Memory B cell (primary cell): ENCODE data around the gene SHROOM2.

ENCODE experiments used
- ATAC-seq: fragments of 150-1000 bp; cut with Tn5 transposase; 2 replicates; pipeline ENCODE4 v1.10.0; 2021; ENCODE audit warnings: low read depth, mild to moderate bottlenecking, moderate library complexity
- DNase-seq, 2 donors: peaks; one replicate each; pipeline ENCODE4 v3.0.0; 2022; ENCODE audit warnings: low spot score in 2 of 2
- H3K27ac Mint-ChIP-seq: one replicate; pipeline ENCODE4 v1.8.0; 2022; ENCODE audit warnings: mild to moderate bottlenecking, moderate library complexity, mixed read lengths
- H3K27me3 Mint-ChIP-seq: one replicate; pipeline ENCODE4 v1.8.0; 2022; ENCODE audit warnings: mixed read lengths
- H3K36me3 Mint-ChIP-seq: one replicate; pipeline ENCODE4 v1.8.0; 2022; ENCODE audit warnings: mild to moderate bottlenecking, mixed read lengths
- H3K4me1 Mint-ChIP-seq: one replicate; pipeline ENCODE4 v1.8.0; 2022; ENCODE audit warnings: mixed read lengths
- H3K4me3 Mint-ChIP-seq: one replicate; pipeline ENCODE4 v1.8.0; 2022; ENCODE audit warnings: mild to moderate bottlenecking, moderate library complexity, mixed read lengths
- H3K9me3 Mint-ChIP-seq: one replicate; pipeline ENCODE4 v1.8.0; 2022; ENCODE audit warnings: mixed read lengths

The SHROOM2 gene

DNA sequence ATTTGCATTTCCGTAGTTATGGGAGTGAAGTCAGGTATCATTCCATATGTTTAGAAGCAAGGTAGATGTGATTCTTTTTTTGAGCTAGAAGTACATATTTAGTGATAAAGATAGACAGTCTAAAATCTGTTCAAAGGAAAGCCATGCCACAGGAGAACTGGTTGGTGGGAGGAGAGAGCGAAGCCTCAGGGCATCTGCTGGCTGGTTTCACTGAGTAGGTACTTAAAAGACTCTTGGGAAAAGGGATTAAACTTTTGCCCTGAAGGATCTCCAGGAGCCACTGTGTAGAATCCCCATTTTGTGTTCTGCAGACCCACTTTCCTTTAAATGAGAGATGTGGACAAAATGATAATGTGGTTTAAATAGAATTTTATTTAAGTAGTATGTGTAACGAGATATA is 89.6 kb downstream of the SHROOM2 start:
- H3K36me3 Mint-ChIP-seq = no peaks in the 10 kb centered on the region
- peaks cover 8% of the 10 kb centered on the region for H3K27me3 Mint-ChIP-seq
- H3K9me3 Mint-ChIP-seq = no peaks in the 10 kb centered on the region
- ATAC-seq = no peak
- H3K4me1 Mint-ChIP-seq = peaks cover 3% of the 10 kb centered on the region
- DNase-seq = no peak
- no peak overlapping the region for H3K27ac Mint-ChIP-seq
- H3K4me3 Mint-ChIP-seq = no peak overlapping the region

DNA sequence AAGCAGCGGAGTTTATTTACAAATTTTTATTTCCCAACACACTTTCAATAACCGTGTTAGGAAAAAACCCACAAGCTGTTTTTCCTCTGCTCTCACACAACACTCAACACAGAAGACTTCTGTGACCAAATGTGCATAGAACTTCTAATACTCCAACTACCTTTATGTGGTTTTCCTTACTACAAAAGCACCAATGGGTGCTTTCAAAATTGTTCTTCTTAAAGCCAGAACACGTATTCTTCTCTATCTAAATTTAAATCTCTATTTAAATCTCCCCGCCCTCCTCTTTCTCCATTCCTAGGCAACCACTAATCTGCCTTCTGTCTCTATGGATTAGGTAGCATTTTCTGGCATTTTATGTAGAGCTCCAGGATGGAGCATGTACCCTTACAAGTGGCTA is 90.0 kb downstream of the SHROOM2 start:
- no peaks in the 10 kb centered on the region for H3K36me3 Mint-ChIP-seq
- peaks cover 9% of the 10 kb centered on the region for H3K27me3 Mint-ChIP-seq
- no peak overlapping the region for H3K4me3 Mint-ChIP-seq
- H3K9me3 Mint-ChIP-seq = no peaks in the 10 kb centered on the region
- H3K27ac Mint-ChIP-seq = no peak overlapping the region
- DNase-seq = no peak
- peaks cover 3% of the 10 kb centered on the region for H3K4me1 Mint-ChIP-seq
- no peak for ATAC-seq

DNA sequence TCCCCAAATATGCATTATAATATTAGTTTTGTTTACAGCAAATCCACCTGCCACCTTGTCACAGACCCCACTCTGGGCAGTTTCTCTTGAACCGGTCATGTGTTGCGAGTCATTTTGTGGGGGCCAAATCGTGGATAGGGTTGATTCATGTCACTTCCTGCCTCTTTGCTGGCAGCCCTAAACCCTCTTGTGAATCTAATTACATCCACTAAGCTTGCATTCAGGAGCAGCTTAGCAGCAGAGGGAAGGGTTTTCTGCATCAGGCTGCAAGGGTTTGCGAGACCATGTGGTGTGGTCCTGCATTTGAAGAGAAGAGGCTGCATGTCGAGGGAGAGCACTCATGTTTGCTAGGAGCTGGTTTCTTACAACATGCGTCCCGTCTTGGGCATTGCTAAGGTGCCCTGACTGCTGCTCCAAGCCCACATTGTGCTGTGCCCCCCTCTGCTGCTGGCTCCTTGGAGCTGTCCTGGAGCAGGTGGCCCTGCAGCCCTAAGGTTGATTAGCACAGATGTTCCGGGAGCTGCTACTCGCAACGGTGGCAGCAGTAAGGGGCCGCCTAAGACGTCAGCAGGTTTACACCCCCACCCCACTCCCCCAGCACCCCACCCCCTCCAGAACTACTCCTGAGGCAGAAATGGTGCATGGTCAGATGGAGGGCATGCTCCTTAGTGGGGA is 92.1 kb downstream of the SHROOM2 start:
- no peaks in the 10 kb centered on the region for H3K9me3 Mint-ChIP-seq
- H3K4me3 Mint-ChIP-seq = no peak overlapping the region
- DNase-seq = no peak
- H3K27ac Mint-ChIP-seq = no peak overlapping the region
- peaks cover 3% of the 10 kb centered on the region for H3K4me1 Mint-ChIP-seq
- no peak for ATAC-seq
- no peaks in the 10 kb centered on the region for H3K36me3 Mint-ChIP-seq
- H3K27me3 Mint-ChIP-seq = peaks cover 9% of the 10 kb centered on the region

DNA sequence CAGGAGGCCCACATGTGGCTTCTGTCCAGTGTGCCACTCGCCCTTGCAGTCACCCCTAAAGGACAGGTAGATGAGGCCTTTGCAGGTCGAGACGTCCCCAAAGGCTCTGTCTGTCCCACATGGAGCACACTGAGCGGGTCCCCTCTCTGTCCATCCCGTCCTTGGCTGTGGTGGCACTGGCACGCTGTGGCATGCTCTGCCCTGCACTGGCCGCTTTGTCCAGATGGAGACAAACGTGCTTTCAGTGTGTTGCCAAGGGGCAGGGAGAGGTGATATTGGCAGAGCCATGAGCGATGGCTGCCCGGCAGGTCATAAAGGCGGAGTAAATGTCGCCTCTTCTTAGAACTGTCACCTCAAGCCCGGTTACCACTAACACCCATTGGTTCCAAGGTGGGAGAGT is 94.0 kb downstream of the SHROOM2 start:
- peaks cover 9% of the 10 kb centered on the region for H3K27me3 Mint-ChIP-seq
- DNase-seq = no peak
- H3K9me3 Mint-ChIP-seq = no peaks in the 10 kb centered on the region
- H3K36me3 Mint-ChIP-seq = no peaks in the 10 kb centered on the region
- ATAC-seq = no peak
- no peak overlapping the region for H3K4me3 Mint-ChIP-seq
- H3K27ac Mint-ChIP-seq = no peak overlapping the region
- H3K4me1 Mint-ChIP-seq = no peaks in the 10 kb centered on the region

DNA sequence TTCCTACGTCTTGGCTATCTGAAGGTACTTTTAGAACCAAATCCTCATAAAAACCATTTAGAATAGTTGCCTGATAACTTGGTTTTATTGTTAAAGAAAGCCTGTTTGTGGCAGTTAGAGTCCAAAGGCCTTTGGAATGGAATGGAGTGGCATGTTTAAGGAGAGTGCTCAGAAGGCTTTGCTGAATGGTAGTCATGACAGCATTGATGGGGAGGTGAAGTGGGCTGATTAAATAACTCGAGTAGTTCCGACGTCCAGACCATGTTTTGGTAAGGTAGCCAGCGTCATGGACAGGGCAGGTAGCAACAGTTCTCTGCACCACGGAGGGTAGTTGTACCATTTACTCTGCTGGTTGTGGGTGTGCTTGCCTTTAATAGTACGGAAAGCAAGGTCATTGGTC is 94.6 kb downstream of the SHROOM2 start:
- DNase-seq = no peak
- H3K36me3 Mint-ChIP-seq = no peaks in the 10 kb centered on the region
- peaks cover 7% of the 10 kb centered on the region for H3K27me3 Mint-ChIP-seq
- ATAC-seq = no peak
- no peaks in the 10 kb centered on the region for H3K4me1 Mint-ChIP-seq
- H3K4me3 Mint-ChIP-seq = no peak overlapping the region
- no peaks in the 10 kb centered on the region for H3K9me3 Mint-ChIP-seq
- no peak overlapping the region for H3K27ac Mint-ChIP-seq

DNA sequence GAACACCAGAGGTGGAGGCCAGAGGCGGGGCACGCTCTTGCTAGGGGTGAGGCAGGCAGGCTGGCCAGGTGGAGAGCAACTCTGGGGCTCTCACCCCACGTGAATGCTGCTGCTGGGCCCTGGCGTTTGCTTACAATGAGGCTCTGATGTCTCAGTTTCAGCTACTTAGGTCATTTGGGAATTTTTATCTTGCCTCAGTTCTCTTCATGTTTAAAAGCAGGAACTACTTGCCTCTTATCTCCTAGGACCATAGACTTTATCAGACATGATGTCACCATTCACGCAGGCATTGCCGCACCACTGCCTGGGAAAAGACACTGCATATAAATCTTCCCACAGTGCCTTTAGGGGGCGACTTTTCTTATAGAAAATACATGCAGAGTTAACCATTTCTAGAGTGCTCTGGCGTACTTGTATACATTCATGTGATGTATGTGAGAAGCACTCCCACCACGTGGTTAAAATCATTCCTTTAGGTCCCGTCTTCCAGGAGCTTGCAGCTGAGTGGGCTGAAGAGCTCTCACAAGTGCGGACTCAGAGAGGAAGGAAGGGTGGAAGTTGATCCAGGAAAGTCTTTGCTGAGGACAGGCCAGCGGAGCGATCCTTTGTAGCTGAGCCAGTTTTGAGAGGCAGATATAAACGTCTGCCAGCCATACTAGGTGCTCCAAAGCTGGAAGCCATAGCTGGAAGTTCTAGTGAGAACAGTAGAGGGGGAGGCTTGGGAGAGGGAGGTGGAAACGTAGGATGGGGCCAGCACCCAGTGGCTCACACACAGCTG is 96.6 kb downstream of the SHROOM2 start:
- H3K27me3 Mint-ChIP-seq = peaks cover 5% of the 10 kb centered on the region
- DNase-seq (no peak), ATAC-seq (no peak)
- H3K4me3 Mint-ChIP-seq = no peak overlapping the region
- H3K9me3 Mint-ChIP-seq = no peaks in the 10 kb centered on the region
- no peaks in the 10 kb centered on the region for H3K36me3 Mint-ChIP-seq
- H3K27ac Mint-ChIP-seq = no peak overlapping the region
- H3K4me1 Mint-ChIP-seq = no peaks in the 10 kb centered on the region

DNA sequence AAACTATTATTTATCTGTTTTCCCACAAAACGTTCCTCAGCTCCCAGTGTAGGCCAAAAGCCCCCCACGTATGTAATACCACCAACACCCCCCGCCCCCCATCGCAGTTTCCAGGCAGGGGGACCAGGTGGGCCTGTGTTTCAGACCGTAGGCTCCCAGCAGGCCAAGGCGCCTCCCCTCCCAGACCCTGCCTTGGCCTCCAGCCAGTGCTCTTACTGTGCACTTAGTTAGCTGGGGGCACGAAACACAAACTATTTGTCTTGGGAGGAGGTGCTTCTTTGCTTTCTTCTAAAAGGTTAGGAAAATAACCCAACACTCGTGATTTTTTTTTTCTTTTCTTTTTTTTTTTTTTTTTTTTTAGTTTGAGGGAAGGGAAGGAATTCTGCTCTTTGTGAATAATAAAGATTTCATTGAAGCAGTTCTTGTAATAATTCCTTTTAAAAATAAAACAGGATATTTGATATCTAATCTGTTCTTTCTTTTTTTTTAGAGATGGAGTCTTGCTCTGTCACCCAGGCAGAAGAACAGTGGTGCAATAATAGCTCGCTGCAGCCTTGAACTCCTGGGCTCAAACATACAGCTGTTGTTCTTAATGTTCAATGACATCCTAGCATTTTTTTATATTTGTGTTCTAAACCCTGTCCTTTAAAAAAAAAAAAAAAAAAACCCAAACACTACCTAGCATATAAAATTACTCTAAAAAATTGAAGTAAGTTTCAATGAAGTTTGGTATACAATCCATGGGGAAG is 98.0 kb downstream of the SHROOM2 start:
- DNase-seq = no peak
- no peaks in the 10 kb centered on the region for H3K36me3 Mint-ChIP-seq
- ATAC-seq = no peak
- H3K4me1 Mint-ChIP-seq = no peaks in the 10 kb centered on the region
- H3K4me3 Mint-ChIP-seq = no peak overlapping the region
- no peaks in the 10 kb centered on the region for H3K9me3 Mint-ChIP-seq
- H3K27ac Mint-ChIP-seq = no peak overlapping the region
- H3K27me3 Mint-ChIP-seq = peaks cover 5% of the 10 kb centered on the region

DNA sequence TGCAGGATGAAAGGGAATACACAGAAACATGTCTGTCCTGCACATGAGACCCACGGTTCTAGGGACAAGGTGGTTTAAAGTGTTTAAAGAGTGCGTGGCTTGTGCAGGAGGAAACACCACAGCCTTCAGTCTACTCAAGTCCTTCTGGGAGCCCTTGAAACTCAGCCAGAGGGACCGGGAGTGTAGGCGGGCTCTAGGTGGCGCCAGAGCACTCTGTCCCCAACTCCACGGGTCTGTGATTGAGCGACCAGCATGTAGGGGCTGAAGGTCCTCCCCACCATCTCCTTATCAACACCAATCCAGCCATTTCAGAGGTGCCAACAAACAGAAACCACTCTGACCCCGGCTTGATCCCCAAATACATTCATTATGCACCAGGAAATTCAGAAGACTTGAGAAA is 98.9 kb downstream of the SHROOM2 start:
- no peaks in the 10 kb centered on the region for H3K36me3 Mint-ChIP-seq
- H3K27ac Mint-ChIP-seq = no peak overlapping the region
- peaks cover 4% of the 10 kb centered on the region for H3K27me3 Mint-ChIP-seq
- DNase-seq (peak; percentile 18 to 31), ATAC-seq (peak; percentile 80)
- no peak overlapping the region for H3K4me3 Mint-ChIP-seq
- no peaks in the 10 kb centered on the region for H3K4me1 Mint-ChIP-seq
- no peaks in the 10 kb centered on the region for H3K9me3 Mint-ChIP-seq

DNA sequence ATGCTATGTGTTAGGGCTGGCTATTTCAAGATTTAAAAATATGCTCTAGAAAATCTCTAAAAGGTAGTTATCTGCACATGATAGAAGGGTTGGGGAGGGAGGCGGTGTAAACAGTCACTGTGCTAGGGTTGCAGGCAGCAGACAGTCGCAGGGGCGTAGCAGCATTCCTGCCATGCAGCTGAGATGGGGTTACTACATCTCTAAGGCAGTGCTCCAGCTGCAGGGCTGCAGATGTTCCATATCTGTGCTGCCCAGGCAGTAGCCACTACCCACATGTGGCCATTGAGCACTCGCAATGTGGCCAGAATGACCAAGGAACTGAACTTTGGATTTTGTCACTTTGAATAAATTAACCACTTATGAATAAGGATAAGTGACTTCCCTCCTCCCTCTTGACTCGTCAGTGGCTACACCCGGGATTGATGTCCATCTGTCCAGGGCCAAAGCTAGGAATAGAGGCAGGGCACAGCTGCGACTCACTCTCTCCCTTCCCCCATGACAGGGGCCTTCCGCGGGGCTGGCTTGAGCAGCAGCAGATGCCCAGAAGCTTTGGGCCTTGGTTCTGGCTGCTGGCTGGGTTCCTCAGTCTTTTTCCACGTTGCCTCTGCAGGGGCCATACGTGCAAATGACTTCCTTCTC is 101.5 kb downstream of the SHROOM2 start:
- H3K4me3 Mint-ChIP-seq = no peak overlapping the region
- peaks cover 6% of the 10 kb centered on the region for H3K27me3 Mint-ChIP-seq
- no peak for DNase-seq
- no peak overlapping the region for H3K27ac Mint-ChIP-seq
- no peak for ATAC-seq
- H3K9me3 Mint-ChIP-seq = no peaks in the 10 kb centered on the region
- H3K4me1 Mint-ChIP-seq = no peaks in the 10 kb centered on the region
- no peaks in the 10 kb centered on the region for H3K36me3 Mint-ChIP-seq

DNA sequence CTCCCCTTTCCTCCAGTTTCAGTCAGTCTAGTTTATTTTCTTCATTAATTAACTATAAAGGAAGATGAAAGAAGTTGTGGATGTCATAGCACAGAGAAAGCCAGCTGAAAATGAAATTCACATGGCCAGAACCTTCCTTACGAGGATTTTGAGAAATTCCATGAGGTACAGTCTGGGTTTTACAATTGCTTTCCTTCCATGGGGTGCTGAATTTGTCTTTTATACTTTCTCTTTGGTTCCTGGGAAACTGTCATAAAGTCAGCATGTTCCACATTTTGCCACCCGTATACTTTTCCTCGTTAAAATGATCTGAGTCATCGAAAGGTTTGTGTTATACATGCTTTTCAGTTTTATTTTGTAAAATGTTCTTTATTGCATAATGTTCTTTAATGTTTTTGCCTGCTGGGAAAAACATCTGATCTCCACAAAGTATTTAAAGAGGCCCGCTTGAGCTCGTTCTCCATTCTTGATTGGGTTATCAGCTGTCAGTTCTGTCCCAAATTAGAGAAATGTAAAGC is 102.8 kb downstream of the SHROOM2 start:
- ATAC-seq (no peak), DNase-seq (no peak)
- peaks cover 4% of the 10 kb centered on the region for H3K27me3 Mint-ChIP-seq
- H3K9me3 Mint-ChIP-seq = no peaks in the 10 kb centered on the region
- no peak overlapping the region for H3K4me3 Mint-ChIP-seq
- H3K27ac Mint-ChIP-seq = no peak overlapping the region
- no peaks in the 10 kb centered on the region for H3K4me1 Mint-ChIP-seq
- no peaks in the 10 kb centered on the region for H3K36me3 Mint-ChIP-seq

DNA sequence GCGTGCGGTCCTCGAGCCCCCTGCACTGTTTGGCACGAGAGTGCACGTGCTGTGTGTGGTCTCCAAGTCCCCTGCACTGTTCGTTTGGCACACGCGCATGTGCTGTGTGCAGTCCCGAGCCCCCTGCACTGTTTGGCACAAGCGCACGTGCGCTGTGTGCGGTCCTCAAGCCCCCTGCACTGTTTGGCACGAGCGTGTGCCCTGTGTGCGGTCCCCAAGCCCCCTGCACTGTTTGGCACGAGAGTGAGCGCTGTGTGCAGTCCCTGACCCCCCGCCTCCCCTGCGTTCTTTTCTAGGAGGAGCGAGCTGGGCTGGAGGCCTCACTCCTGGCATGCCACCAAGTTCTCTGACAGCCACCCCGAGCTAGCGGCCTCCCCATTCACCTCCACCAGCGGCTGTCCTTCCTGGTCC is 104.5 kb downstream of the SHROOM2 start:
- Mint-ChIP-seq H3K4me3 (no peak overlapping the region), H3K27me3 (peaks cover 4% of the 10 kb centered on the region), H3K4me1 (no peaks in the 10 kb centered on the region), H3K9me3 (no peaks in the 10 kb centered on the region), H3K27ac (no peak overlapping the region), H3K36me3 (no peaks in the 10 kb centered on the region)
- no peak for DNase-seq
- ATAC-seq = no peak

DNA sequence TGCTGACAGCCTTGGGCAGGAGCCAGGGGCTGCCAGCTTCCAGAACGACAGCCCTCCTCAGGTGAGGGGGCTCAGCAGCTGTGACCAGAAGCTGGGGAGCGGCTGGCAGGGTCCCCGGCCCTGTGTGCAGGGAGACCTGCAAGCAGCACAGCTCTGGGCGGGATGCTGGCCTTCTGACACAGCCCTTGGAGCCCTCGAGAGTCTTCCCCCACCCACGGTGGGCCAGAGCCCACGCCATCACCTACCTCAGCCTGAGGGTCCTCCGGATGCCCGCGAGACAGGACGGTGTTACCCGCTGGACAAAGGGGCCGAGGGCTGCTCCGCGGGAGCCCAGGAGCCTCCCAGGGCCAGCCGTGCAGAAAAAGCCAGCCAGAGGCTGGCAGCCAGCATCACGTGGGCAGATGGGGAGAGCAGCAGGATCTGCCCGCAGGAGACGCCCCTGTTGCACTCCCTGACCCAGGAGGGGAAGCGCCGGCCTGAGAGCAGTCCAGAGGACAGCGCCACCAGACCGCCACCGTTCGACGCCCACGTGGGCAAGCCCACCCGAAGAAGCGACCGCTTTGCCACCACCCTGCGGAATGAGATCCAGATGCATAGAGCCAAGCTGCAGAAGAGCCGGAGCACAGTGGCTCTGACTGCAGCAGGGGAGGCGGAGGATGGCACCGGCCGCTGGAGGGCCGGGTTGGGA is 109.1 kb downstream of the SHROOM2 start:
- ATAC-seq = no peak
- Mint-ChIP-seq H3K36me3 (no peaks in the 10 kb centered on the region), H3K27me3 (peaks cover 4% of the 10 kb centered on the region), H3K27ac (no peak overlapping the region), H3K4me1 (no peaks in the 10 kb centered on the region), H3K4me3 (no peak overlapping the region), H3K9me3 (no peaks in the 10 kb centered on the region)
- no peak for DNase-seq

DNA sequence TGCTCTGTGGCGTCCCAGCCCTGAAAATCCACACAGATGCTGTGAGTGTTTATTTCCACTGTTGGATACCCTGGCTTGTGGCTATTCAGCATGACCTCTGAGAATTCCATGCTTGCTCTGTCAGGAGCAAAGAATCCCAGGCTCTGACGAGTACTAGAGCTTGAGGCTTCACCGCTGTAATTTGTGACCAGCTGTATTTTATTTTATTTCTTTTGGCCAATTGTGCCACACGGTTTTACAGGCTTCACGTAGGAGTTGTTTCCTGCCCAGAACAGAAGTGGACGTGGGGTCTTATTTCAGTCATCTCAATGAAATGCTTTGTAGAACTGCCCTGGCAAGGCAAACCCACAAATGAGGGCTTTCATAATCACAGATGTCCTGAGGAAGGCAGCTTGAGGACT is 111.5 kb downstream of the SHROOM2 start:
- Mint-ChIP-seq H3K4me3 (no peak overlapping the region), H3K27ac (no peak overlapping the region), H3K4me1 (no peaks in the 10 kb centered on the region), H3K9me3 (no peaks in the 10 kb centered on the region), H3K27me3 (peaks cover 6% of the 10 kb centered on the region), H3K36me3 (peaks cover 2% of the 10 kb centered on the region)
- ATAC-seq (no peak), DNase-seq (no peak)
